ENCODE results near the gene TLK2.

The TLK2 gene

DNA sequence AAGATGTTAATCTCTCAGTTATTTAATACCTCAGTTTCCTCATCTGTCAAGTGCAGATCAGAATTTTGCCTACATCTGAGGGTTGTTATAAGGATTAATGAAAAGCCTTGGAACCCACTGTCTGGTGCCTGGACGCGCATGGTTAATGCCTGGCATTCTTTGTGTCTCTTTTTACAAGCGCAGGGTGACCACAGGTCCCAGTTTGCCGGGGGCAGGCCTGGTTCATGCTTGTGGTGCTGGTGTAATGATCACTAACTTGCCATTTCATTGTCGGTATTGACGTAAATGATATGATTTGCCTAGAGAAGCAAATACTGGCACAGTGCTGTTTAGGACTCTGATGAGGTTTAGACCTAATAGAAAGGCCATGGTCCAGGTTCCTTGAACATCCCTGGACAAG is 172.0 kb downstream of the TLK2 start:
- peaks cover 10% of the 10 kb centered on the region for H3K27me3 ChIP-seq (replicated peaks; ENCODE audit: insufficient read depth, low read length)
- no peak overlapping the region for H2AFZ ChIP-seq (ENCODE audit: low read length)
- TF ChIP-seq, protein P1, sequence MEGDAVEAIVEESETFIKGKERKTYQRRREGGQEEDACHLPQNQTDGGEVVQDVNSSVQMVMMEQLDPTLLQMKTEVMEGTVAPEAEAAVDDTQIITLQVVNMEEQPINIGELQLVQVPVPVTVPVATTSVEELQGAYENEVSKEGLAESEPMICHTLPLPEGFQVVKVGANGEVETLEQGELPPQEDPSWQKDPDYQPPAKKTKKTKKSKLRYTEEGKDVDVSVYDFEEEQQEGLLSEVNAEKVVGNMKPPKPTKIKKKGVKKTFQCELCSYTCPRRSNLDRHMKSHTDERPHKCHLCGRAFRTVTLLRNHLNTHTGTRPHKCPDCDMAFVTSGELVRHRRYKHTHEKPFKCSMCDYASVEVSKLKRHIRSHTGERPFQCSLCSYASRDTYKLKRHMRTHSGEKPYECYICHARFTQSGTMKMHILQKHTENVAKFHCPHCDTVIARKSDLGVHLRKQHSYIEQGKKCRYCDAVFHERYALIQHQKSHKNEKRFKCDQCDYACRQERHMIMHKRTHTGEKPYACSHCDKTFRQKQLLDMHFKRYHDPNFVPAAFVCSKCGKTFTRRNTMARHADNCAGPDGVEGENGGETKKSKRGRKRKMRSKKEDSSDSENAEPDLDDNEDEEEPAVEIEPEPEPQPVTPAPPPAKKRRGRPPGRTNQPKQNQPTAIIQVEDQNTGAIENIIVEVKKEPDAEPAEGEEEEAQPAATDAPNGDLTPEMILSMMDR (IDR thresholded peaks at IDR 0.05; ENCODE audit: low read length) = no peak
- no peak for TF ChIP-seq EZH2phosphoT487 (IDR thresholded peaks at IDR 0.05; ENCODE audit: low read length)
- TF ChIP-seq EZH2 (optimal IDR thresholded peaks at IDR 0.05; ENCODE audit: low read depth, low read length) = no peak
- no peaks in the 10 kb centered on the region for H3K36me3 ChIP-seq (replicated peaks; ENCODE audit: insufficient read depth, low read length)
- no peak overlapping the region for H3K4me3 ChIP-seq (ENCODE audit: low read length)
- no peak overlapping the region for H3K4me2 ChIP-seq (ENCODE audit: low read depth, low read length)
- H3K27ac ChIP-seq (ENCODE audit: low read length) = no peak overlapping the region
- no peaks in the 10 kb centered on the region for H3K79me2 ChIP-seq (ENCODE audit: low read length)
- H3K4me1 ChIP-seq (ENCODE audit: low read length) = no peaks in the 10 kb centered on the region
- H3K9me3 ChIP-seq (replicated peaks; ENCODE audit: insufficient read depth, low read length) = no peaks in the 10 kb centered on the region
- DNase-seq = no peak
- no peaks in the 10 kb centered on the region for H4K20me1 ChIP-seq (ENCODE audit: insufficient read depth, low read length)
- no peak overlapping the region for H3K9ac ChIP-seq (ENCODE audit: low read length)
- no peaks in the 10 kb centered on the region for H3F3A ChIP-seq (ENCODE audit: insufficient read depth, low read length)
- H3K9me2 ChIP-seq (replicated peaks; ENCODE audit: insufficient read depth, low read length) = no peaks in the 10 kb centered on the region

DNA sequence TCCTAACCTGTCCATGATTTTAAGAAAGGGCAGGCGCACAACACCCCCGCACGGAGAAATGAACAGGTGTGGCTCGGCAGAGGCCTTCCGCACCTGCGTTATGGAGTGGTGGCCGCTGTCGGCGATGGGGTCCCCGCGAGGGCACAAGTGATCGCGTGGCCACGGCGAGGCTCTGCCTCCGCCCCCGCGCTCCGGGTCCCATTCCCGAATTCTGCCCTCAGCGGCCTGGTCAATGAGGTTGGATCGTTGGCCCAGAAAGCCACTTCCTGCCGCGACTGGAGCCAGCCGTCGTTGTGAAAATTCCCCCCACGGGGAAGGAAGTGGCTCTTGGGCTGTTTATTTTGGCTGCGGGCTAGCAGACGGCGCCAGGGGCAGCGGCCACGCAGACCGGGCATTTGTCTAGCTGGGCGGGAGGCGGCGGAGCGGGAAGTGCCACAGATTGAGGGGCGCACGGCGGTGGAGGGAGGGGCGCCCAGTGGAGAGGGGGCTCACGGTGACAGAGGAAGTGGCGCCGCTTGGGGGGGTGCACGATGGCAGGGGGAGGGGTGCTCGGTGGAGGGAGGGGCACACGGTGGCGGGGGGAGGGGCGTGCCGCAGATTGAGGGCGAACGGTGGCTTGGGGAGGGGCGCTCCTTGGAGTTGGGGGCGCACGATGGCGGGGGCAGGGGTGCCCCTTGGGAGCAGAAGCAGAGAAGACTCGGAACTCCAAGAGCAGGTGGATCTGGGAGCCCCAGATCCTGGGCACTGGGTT is 173.8 kb downstream of the TLK2 start:
- peak overlapping the region; percentile 65 for H3K4me3 ChIP-seq (ENCODE audit: low read length)
- peak overlapping the region; percentile 93 for H3K4me2 ChIP-seq (ENCODE audit: low read depth, low read length)
- no peaks in the 10 kb centered on the region for H3K79me2 ChIP-seq (ENCODE audit: low read length)
- H3K4me1 ChIP-seq (ENCODE audit: low read length) = no peaks in the 10 kb centered on the region
- H4K20me1 ChIP-seq (ENCODE audit: insufficient read depth, low read length) = no peaks in the 10 kb centered on the region
- H3K36me3 ChIP-seq (replicated peaks; ENCODE audit: insufficient read depth, low read length) = no peaks in the 10 kb centered on the region
- TF ChIP-seq, protein P1 (IDR thresholded peaks at IDR 0.05; ENCODE audit: low read length) = no peak
- no peak for TF ChIP-seq EZH2 (optimal IDR thresholded peaks at IDR 0.05; ENCODE audit: low read depth, low read length)
- TF ChIP-seq EZH2phosphoT487 (IDR thresholded peaks at IDR 0.05; ENCODE audit: low read length) = no peak
- no peaks in the 10 kb centered on the region for H3F3A ChIP-seq (ENCODE audit: insufficient read depth, low read length)
- H2AFZ ChIP-seq (ENCODE audit: low read length) = peak overlapping the region; percentile 77
- no peaks in the 10 kb centered on the region for H3K9me3 ChIP-seq (replicated peaks; ENCODE audit: insufficient read depth, low read length)
- H3K27ac ChIP-seq (ENCODE audit: low read length) = no peak overlapping the region
- DNase-seq = peak; percentile 21
- no peaks in the 10 kb centered on the region for H3K9me2 ChIP-seq (replicated peaks; ENCODE audit: insufficient read depth, low read length)
- H3K27me3 ChIP-seq (replicated peaks; ENCODE audit: insufficient read depth, low read length) = peaks cover 10% of the 10 kb centered on the region
- peak overlapping the region; percentile 27; the same call in 1 of the 2 replicates for H3K9ac ChIP-seq (ENCODE audit: low read length)

DNA sequence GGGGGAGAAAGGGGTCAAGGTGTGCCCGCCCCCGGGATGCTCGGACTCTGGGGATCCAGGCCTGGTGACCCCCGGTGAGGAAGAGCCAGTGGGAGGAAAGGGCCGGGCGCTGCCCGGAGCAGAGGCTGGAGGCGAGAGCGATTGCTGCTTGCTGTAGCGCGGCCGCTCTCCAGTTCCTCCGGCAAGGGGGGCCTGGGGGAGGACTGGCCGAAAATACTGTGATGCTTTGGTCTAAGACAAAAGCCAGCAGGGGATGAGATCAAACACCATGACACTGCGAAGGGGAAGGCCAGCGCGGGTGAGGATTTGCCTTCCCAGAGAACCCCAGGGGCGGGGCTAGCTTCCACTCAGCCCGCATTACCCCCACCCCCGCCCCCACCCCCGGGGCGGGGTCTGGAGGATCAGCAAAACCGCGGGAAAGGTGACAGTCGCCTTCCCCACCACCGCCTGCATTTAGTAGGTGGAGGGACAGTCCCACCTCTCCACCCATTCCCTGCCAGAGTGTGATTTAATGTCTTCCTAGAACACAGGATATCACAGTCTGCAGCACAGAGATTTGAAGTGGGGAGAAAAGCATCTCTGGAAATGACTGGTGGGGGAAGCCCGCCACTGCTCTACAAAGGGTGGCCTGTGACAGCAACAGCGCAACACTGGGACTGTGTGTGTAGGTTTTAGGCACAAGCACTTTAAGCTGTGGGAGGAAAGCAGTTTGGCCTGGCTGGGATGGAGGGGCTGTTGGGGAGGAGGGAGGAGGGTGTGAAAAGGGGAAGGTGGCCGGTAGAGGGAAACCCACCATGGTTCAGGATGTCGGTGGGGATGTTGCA is 174.6 kb downstream of the TLK2 start:
- no peaks in the 10 kb centered on the region for H4K20me1 ChIP-seq (ENCODE audit: insufficient read depth, low read length)
- H2AFZ ChIP-seq (ENCODE audit: low read length) = peak overlapping the region; percentile 77
- H3K4me3 ChIP-seq (ENCODE audit: low read length) = peak overlapping the region; percentile 65
- H3K4me1 ChIP-seq (ENCODE audit: low read length) = no peaks in the 10 kb centered on the region
- no peaks in the 10 kb centered on the region for H3K36me3 ChIP-seq (replicated peaks; ENCODE audit: insufficient read depth, low read length)
- H3K9ac ChIP-seq (ENCODE audit: low read length) = peak overlapping the region; percentile 27; the same call in 1 of the 2 replicates
- no peaks in the 10 kb centered on the region for H3K9me2 ChIP-seq (replicated peaks; ENCODE audit: insufficient read depth, low read length)
- no peaks in the 10 kb centered on the region for H3F3A ChIP-seq (ENCODE audit: insufficient read depth, low read length)
- no peak overlapping the region for H3K27ac ChIP-seq (ENCODE audit: low read length)
- TF ChIP-seq EZH2phosphoT487 (IDR thresholded peaks at IDR 0.05; ENCODE audit: low read length) = no peak
- H3K4me2 ChIP-seq (ENCODE audit: low read depth, low read length) = peak overlapping the region; percentile 93
- H3K9me3 ChIP-seq (replicated peaks; ENCODE audit: insufficient read depth, low read length) = no peaks in the 10 kb centered on the region
- H3K27me3 ChIP-seq (replicated peaks; ENCODE audit: insufficient read depth, low read length) = peaks cover 10% of the 10 kb centered on the region
- DNase-seq = peak; percentile 34
- H3K79me2 ChIP-seq (ENCODE audit: low read length) = no peaks in the 10 kb centered on the region
